DND-41 (cell line): ENCODE results near the gene KNCN.

Experiments
- ATAC-seq: fragments of 200-7000 bp; cut with Tn5 transposase; 3 replicates; pipeline ENCODE4 v1.9.1; 2021; ENCODE audit warnings: low read depth; ENCODE audit not compliant: insufficient read depth
- DNase-seq: peaks from one replicate; pipeline ENCODE4 v3.0.0-alpha.2; 2020
- H2AFZ ChIP-seq: 2 replicates; pipeline ENCODE4 v1.6.0; 2012; ENCODE audit warnings: low read depth, low read length
- H3K27ac ChIP-seq: 2 replicates; pipeline ENCODE4 v1.5.1; 2012; ENCODE audit warnings: low read length, inconsistent platforms
- H3K27me3 ChIP-seq: fragments of 200-600 bp; sonication (generic); 2 replicates; pipeline ENCODE4 v1.6.0; 2012; ENCODE audit warnings: low read length, mild to moderate bottlenecking, inconsistent platforms; ENCODE audit not compliant: insufficient read depth, poor library complexity
- H3K36me3 ChIP-seq: 2 replicates; pipeline ENCODE4 v1.5.1; 2012; ENCODE audit warnings: low read length, inconsistent platforms; ENCODE audit not compliant: insufficient read depth
- H3K4me1 ChIP-seq: 2 replicates; pipeline ENCODE4 v1.5.1; 2012; ENCODE audit warnings: mild to moderate bottlenecking, low read length; ENCODE audit not compliant: insufficient read depth
- H3K4me2 ChIP-seq: 2 replicates; pipeline ENCODE4 v1.6.0; 2012; ENCODE audit warnings: mild to moderate bottlenecking, moderate library complexity, low read length, inconsistent platforms; ENCODE audit not compliant: insufficient read depth
- H3K4me3 ChIP-seq, 2 experiments: fragments of 200-600 bp in 1 of 2; shearing (Covaris generic) in 1 of 2; 2 replicates each; pipeline ENCODE4 v1.5.1; 2012 to 2016; ENCODE audit warnings: inconsistent platforms in 2 of 2, low read length in 2 of 2, mild to moderate bottlenecking in 2 of 2, low read depth in 1 of 2, moderate library complexity in 1 of 2
- H3K79me2 ChIP-seq: 2 replicates; pipeline ENCODE4 v1.6.0; 2012; ENCODE audit warnings: low read length, inconsistent platforms; ENCODE audit not compliant: insufficient read depth
- H3K9ac ChIP-seq: 2 replicates; pipeline ENCODE4 v1.6.0; 2012; ENCODE audit warnings: low read depth, mild to moderate bottlenecking, inconsistent platforms, low read length, moderate library complexity
- H3K9me3 ChIP-seq: 2 replicates; pipeline ENCODE4 v1.5.1; 2012; ENCODE audit warnings: low read length, moderate library complexity, mild to moderate bottlenecking, inconsistent platforms; ENCODE audit not compliant: insufficient read depth, severe bottlenecking
- H4K20me1 ChIP-seq: 2 replicates; pipeline ENCODE4 v1.6.0; 2012; ENCODE audit warnings: low read length; ENCODE audit not compliant: insufficient read depth
- CTCF ChIP-seq: IDR thresholded peaks from 2 replicates; pipeline ENCODE4 v1.5.1; 2012; ENCODE audit warnings: borderline replicate concordance, low read length, moderate library complexity, mild to moderate bottlenecking; ENCODE audit not compliant: poor library complexity, severe bottlenecking; ENCODE audit errors: extremely low read depth
- EZH2 ChIP-seq: IDR thresholded peaks from 3 replicates; pipeline ENCODE4 v1.6.1; 2012; ENCODE audit warnings: borderline replicate concordance, low read depth, mild to moderate bottlenecking, moderate library complexity, low read length, inconsistent platforms; ENCODE audit not compliant: severe bottlenecking

Gene KNCN

GRCh38 chr1:46569884-46570725 is 18.7 kb upstream of the KNCN start:
- H3K4me1 ChIP-seq = no peaks in the 10 kb centered on the region
- no peak for TF ChIP-seq EZH2
- TF ChIP-seq CTCF = no peak
- peaks cover 3% of the 10 kb centered on the region for H3K36me3 ChIP-seq
- no peaks in the 10 kb centered on the region for H4K20me1 ChIP-seq
- no peaks in the 10 kb centered on the region for H3K27me3 ChIP-seq
- no peak overlapping the region for H2AFZ ChIP-seq
- H3K4me2 ChIP-seq = no peak overlapping the region
- no peak overlapping the region for H3K4me3 ChIP-seq
- no peak overlapping the region for H3K9ac ChIP-seq
- no peaks in the 10 kb centered on the region for H3K9me3 ChIP-seq
- H3K79me2 ChIP-seq = no peaks in the 10 kb centered on the region
- DNase-seq (no peak), ATAC-seq (no peak)
- no peak overlapping the region for H3K27ac ChIP-seq

GRCh38 chr1:46569116-46569515 is 17.7 kb upstream of the KNCN start:
- no peak for DNase-seq
- Histone ChIP-seq H3K27ac (no peak overlapping the region), H3K27me3 (no peaks in the 10 kb centered on the region), H3K4me1 (no peaks in the 10 kb centered on the region), H3K4me3 (no peak overlapping the region), H3K9me3 (no peaks in the 10 kb centered on the region), H3K4me2 (no peak overlapping the region), H3K79me2 (no peaks in the 10 kb centered on the region), H3K9ac (no peak overlapping the region), H2AFZ (no peak overlapping the region), H4K20me1 (no peaks in the 10 kb centered on the region), H3K36me3 (peaks cover under 1% of the 10 kb centered on the region; the same call in 1 of the 2 replicates)
- no peak for ATAC-seq
- TF ChIP-seq CTCF (no peak), EZH2 (no peak)

GRCh38 chr1:46568461-46568891 is 17.0 kb upstream of the KNCN start:
- no peaks in the 10 kb centered on the region for H3K9me3 ChIP-seq
- no peak for DNase-seq
- TF ChIP-seq CTCF (no peak), EZH2 (no peak)
- no peaks in the 10 kb centered on the region for H3K36me3 ChIP-seq
- H4K20me1 ChIP-seq = no peaks in the 10 kb centered on the region
- no peaks in the 10 kb centered on the region for H3K4me1 ChIP-seq
- no peak overlapping the region for H3K4me2 ChIP-seq
- no peak overlapping the region for H3K9ac ChIP-seq
- H2AFZ ChIP-seq = no peak overlapping the region
- H3K4me3 ChIP-seq = no peak overlapping the region
- no peaks in the 10 kb centered on the region for H3K27me3 ChIP-seq
- no peak for ATAC-seq
- H3K79me2 ChIP-seq = no peaks in the 10 kb centered on the region
- H3K27ac ChIP-seq = no peak overlapping the region
